Uterus (tissue), 2 donors: ENCODE results near the gene EPHB2.

Experiments used
- CTCF ChIP-seq, 4 experiments: fragments of 200-600 bp in 2 of 4; fragments of 450-650 bp in 2 of 4; sonication (generic) in 2 of 4; IDR thresholded peaks; one replicate each; pipeline ENCODE4 v1.5.1; 2016 to 2019; ENCODE audit warnings: antibody characterized with exemption in 4 of 4, mild to moderate bottlenecking in 2 of 4, moderate library complexity in 1 of 4
- POLR2A ChIP-seq, 2 donors: fragments of 450-650 bp; IDR thresholded peaks; one replicate each; pipeline ENCODE4 v1.6.1; 2016; ENCODE audit warnings: antibody characterized with exemption in 2 of 2, mild to moderate bottlenecking in 1 of 2, moderate library complexity in 1 of 2

GRCh38 chr1:22728751-22729399 is 18.2 kb downstream of the EPHB2 start:
- TF ChIP-seq CTCF (IDR thresholded peaks at IDR 0.05) (no peak), POLR2A (IDR thresholded peaks at IDR 0.05) (no peak)
